A673 (cell line): ENCODE measurements around the gene RPTOR. TPM values are rescaled to one million over a fixed set of nuclear protein-coding genes. Genes with fewer than 3 reads are reported as not detected.

Experiments
- BruUV-seq: library from RNA; stranded (reverse); fragments of 400-500 nt; replicated peaks from 2 replicates; lab custom pipeline; 2021; lab: Mats Ljungman, UMichigan
- CTCF ChIA-PET: fragments of 300-600 bp; sonication (Branson Sonifier 250); formaldehyde crosslinking; loops from one replicate; lab custom pipeline; 2022; ENCODE audit warnings: antibody characterized with exemption; lab: Charles Lee
- POLR2A ChIA-PET: fragments of 300-600 bp; sonication (Branson Sonifier 250); formaldehyde crosslinking; loops from one replicate; lab custom pipeline; 2022; ENCODE audit warnings: antibody characterized with exemption; ENCODE audit not compliant: low non-redundant PET; lab: Charles Lee
- DNase-seq: peaks from one replicate; pipeline ENCODE4 v3.0.0-alpha.2; 2015; ENCODE audit warnings: low spot score
- H3K27ac ChIP-seq: fragments of 200-600 bp; sonication (generic); 2 replicates; pipeline ENCODE4 v1.5.1; 2016; ENCODE audit warnings: mixed run types, low read depth, mild to moderate bottlenecking, mixed read lengths, antibody characterized with exemption, low read length; ENCODE audit not compliant: poor library complexity, severe bottlenecking
- H3K27me3 ChIP-seq: fragments of 200-600 bp; sonication (generic); replicated peaks from 2 replicates; pipeline ENCODE4 v1.6.1; 2017; ENCODE audit warnings: mixed run types, low read depth, mild to moderate bottlenecking, mixed read lengths, antibody characterized with exemption, low read length; ENCODE audit not compliant: insufficient read depth, poor library complexity
- H3K36me3 ChIP-seq: fragments of 200-600 bp; sonication (generic); 2 replicates; pipeline ENCODE4 v1.6.1; 2016; ENCODE audit warnings: mixed run types, mild to moderate bottlenecking, mixed read lengths, antibody characterized with exemption, low read length; ENCODE audit not compliant: insufficient read depth, poor library complexity, severe bottlenecking
- H3K4me1 ChIP-seq: fragments of 200-600 bp; sonication (generic); 2 replicates; pipeline ENCODE4 v1.6.1; 2017; ENCODE audit warnings: mixed run types, mild to moderate bottlenecking, mixed read lengths, antibody characterized with exemption, low read length; ENCODE audit not compliant: insufficient read depth, poor library complexity, severe bottlenecking
- H3K4me3 ChIP-seq: fragments of 200-600 bp; sonication (generic); 2 replicates; pipeline ENCODE4 v1.5.1; 2016; ENCODE audit warnings: low read depth, mixed run types, mild to moderate bottlenecking, mixed read lengths, low read length; ENCODE audit not compliant: poor library complexity, severe bottlenecking
- H3K9me3 ChIP-seq: fragments of 200-600 bp; sonication (generic); 2 replicates; pipeline ENCODE4 v1.6.1; 2016; ENCODE audit warnings: mixed run types, low read depth, mild to moderate bottlenecking, mixed read lengths, antibody characterized with exemption, low read length; ENCODE audit not compliant: poor library complexity, severe bottlenecking
- CTCF ChIP-seq: fragments of 300-800, 200-600 bp; sonication (generic); conservative IDR thresholded peaks from 2 replicates; pipeline ENCODE4 v1.5.1; 2017; ENCODE audit warnings: low read depth, mild to moderate bottlenecking, antibody characterized with exemption, low read length, moderate library complexity, mixed read lengths
- EZH2 ChIP-seq: fragments of 200-600 bp; sonication (generic); IDR thresholded peaks from 2 replicates; pipeline ENCODE4 v1.6.1; 2017; ENCODE audit warnings: borderline replicate concordance, low read depth, mild to moderate bottlenecking, mixed read lengths, antibody characterized with exemption, low read length; ENCODE audit not compliant: poor library complexity, severe bottlenecking
- intact Hi-C: fragments of 100-400 bp; cut with micrococcal nuclease; formaldehyde crosslinking; loops from one replicate; pipeline ENCODE4 v1.10.0; 2022; ENCODE audit not compliant: unreplicated experiment
- total RNA-seq: library from RNA; stranded (reverse); gene quantifications from 2 replicates; pipeline ENCODE4 v1.2.3, GENCODE V29; 2021

The RPTOR gene
- total RNA-seq, 1 experiment from 2014 or later: 55.2 TPM

- no peak overlapping the region for H3K4me3 ChIP-seq
- BruUV-seq: no TSS peak
- H3K36me3 ChIP-seq: no peaks in the 10 kb centered on the region
- ChIA-PET POLR2A (interaction anchor here (0.6 kb wide), 1 partner anchor 1158 kb away, joined by 8 read pairs; no protein-coding TSS in a partner anchor), CTCF (no interaction called here)
- no peaks in the 10 kb centered on the region for H3K27me3 ChIP-seq
- no peaks in the 10 kb centered on the region for H3K9me3 ChIP-seq
- H3K27ac ChIP-seq: no peak overlapping the region
- no peak for TF ChIP-seq CTCF
- TF ChIP-seq EZH2: no peak
- intact Hi-C loops: no loop called here
- DNase-seq: no peak
- peaks cover 43% of the 10 kb centered on the region for H3K4me1 ChIP-seq
These were observed 285.6 kb downstream of the RPTOR start for GRCh38 chr17:80830020-80830780.

- Histone ChIP-seq H3K4me1 (peaks cover 42% of the 10 kb centered on the region), H3K36me3 (no peaks in the 10 kb centered on the region), H3K4me3 (no peak overlapping the region), H3K27me3 (no peaks in the 10 kb centered on the region), H3K27ac (no peak overlapping the region), H3K9me3 (no peaks in the 10 kb centered on the region)
- POLR2A ChIA-PET: no interaction called here
- no peak for DNase-seq
- intact Hi-C loops: no loop called here
- BruUV-seq: no TSS peak
- TF ChIP-seq EZH2: no peak
- TF ChIP-seq CTCF: no peak
- CTCF ChIA-PET: no interaction called here
These were observed 286.9 kb downstream of the RPTOR start for GRCh38 chr17:80831491-80831890.

- TF ChIP-seq EZH2 (no peak), CTCF (no peak)
- Histone ChIP-seq H3K27ac (peak overlapping the region; percentile 83), H3K4me1 (peaks cover 34% of the 10 kb centered on the region), H3K27me3 (no peaks in the 10 kb centered on the region), H3K4me3 (peak overlapping the region; percentile 40), H3K36me3 (no peaks in the 10 kb centered on the region), H3K9me3 (no peaks in the 10 kb centered on the region)
- CTCF ChIA-PET: no interaction called here
- BruUV-seq: no TSS peak
- peak; percentile 57 for DNase-seq
- intact Hi-C loops: no loop called here
- POLR2A ChIA-PET: no interaction called here
These were observed 287.6 kb downstream of the RPTOR start for GRCh38 chr17:80832266-80832676.
